K562 (cell line): ENCODE results near the gene SNX30.

Experiments used
- BRCA1 ChIP-seq, 2 experiments: fragments of 450-650 bp in 1 of 2; sonication (generic) in 1 of 2; formaldehyde crosslinking in 1 of 2; IDR thresholded peaks; 2 replicates each; pipeline versions ENCODE4 v1.5.0 to v1.6.1; 2017 to 2020; ENCODE audit warnings: mild to moderate bottlenecking in 1 of 2, missing genetic modification reagents in 1 of 2
- COPS2 ChIP-seq: fragments of 450-650 bp; conservative IDR thresholded peaks from 2 replicates; pipeline ENCODE4 v1.6.1; 2016; ENCODE audit warnings: mild to moderate bottlenecking, moderate library complexity
- CREM ChIP-seq: IDR thresholded peaks from 2 replicates; pipeline ENCODE4 v1.6.1; 2014; ENCODE audit warnings: antibody characterized with exemption, low read depth
- CTCF ChIP-seq, 3 experiments: IDR thresholded peaks in 2 of 3; conservative IDR thresholded peaks in 1 of 3; 2 replicates each; pipeline ENCODE4 v1.5.1; 2011 to 2012; ENCODE audit warnings: low read length in 3 of 3, mild to moderate bottlenecking in 3 of 3, control low read depth in 2 of 3, improper control_type of control experiment in 1 of 3, inconsistent platforms in 1 of 3, low read depth in 1 of 3, mixed read lengths in 1 of 3, moderate library complexity in 1 of 3; ENCODE audit not compliant: insufficient read depth in 2 of 3
- HSF4 ChIP-seq: fragments of 250-450 bp; sonication (Bioruptor Pico); IDR thresholded peaks from 2 replicates; pipeline ENCODE4 v2.1.2; 2022; ENCODE audit warnings: mild to moderate bottlenecking, moderate library complexity, borderline replicate concordance
- ZFP1 ChIP-seq: fragments of 450-650 bp; formaldehyde crosslinking; IDR thresholded peaks from 2 replicates; pipeline ENCODE4 v1.4.0; 2020; ENCODE audit warnings: mild to moderate bottlenecking, mixed read lengths
- ZFP30 ChIP-seq: fragments of 250-450 bp; sonication (Bioruptor Pico); IDR thresholded peaks from 2 replicates; pipeline ENCODE4 v1.8.0; 2022; ENCODE audit warnings: moderate library complexity, mild to moderate bottlenecking, inconsistent platforms, borderline replicate concordance

- peak; percentile 41; the same call in 1 of the 2 replicates for TF ChIP-seq CREM
- no peak for TF ChIP-seq BRCA1 (IDR thresholded peaks at IDR 0.05)
- no peak for TF ChIP-seq BRCA1 (CRISPR knock-in tag; IDR thresholded peaks at IDR 0.05)
- TF ChIP-seq ZFP30 (CRISPR knock-in tag), result no peak
- no peak for TF ChIP-seq COPS2
- no peak for TF ChIP-seq ZFP1 (CRISPR knock-in tag)
- no peak for TF ChIP-seq CTCF (IDR thresholded peaks at IDR 0.05 in 2 of 3, conservative IDR thresholded peaks at IDR 0.05 in 1 of 3; ENCODE audit: insufficient read depth in 2 of 3, low read depth in 1 of 3, low read length in 3 of 3)
- no peak for TF ChIP-seq HSF4
Measured at GRCh38 chr9:112784020-112784785, 33.6 kb downstream of the SNX30 start.
